H9 (cell line): ENCODE measurements around the gene MINDY4B. TPM values are rescaled to one million over a fixed set of nuclear protein-coding genes. Genes with fewer than 3 reads are reported as not detected.

Source experiments
- DNase-seq: peaks from one replicate; pipeline ENCODE4 v3.0.0-alpha.2; 2017
- H2AFZ ChIP-seq: one replicate; pipeline ENCODE4 v1.6.1; 2013; ENCODE audit warnings: mild to moderate bottlenecking, low read length, control low read depth, moderate library complexity
- H2AK5ac ChIP-seq: 2 replicates; pipeline ENCODE4 v1.6.1; 2013; ENCODE audit warnings: low read length, control low read depth, mixed read lengths; ENCODE audit not compliant: insufficient read length
- H2BK120ac ChIP-seq: one replicate; pipeline ENCODE4 v1.6.1; 2013; ENCODE audit warnings: low read depth, mild to moderate bottlenecking, low read length, control low read depth, inconsistent platforms; ENCODE audit not compliant: poor library complexity, severe bottlenecking
- H2BK12ac ChIP-seq: 2 replicates; pipeline ENCODE4 v1.6.1; 2013; ENCODE audit warnings: low read length, control low read depth, mixed read lengths, low read depth; ENCODE audit not compliant: insufficient read length
- H2BK15ac ChIP-seq: 2 replicates; pipeline ENCODE4 v1.6.1; 2013; ENCODE audit warnings: low read depth, low read length, control low read depth
- H2BK20ac ChIP-seq: one replicate; pipeline ENCODE4 v1.6.1; 2013; ENCODE audit warnings: low read depth, mild to moderate bottlenecking, low read length, control low read depth, inconsistent platforms; ENCODE audit not compliant: poor library complexity, severe bottlenecking
- H2BK5ac ChIP-seq: 2 replicates; pipeline ENCODE4 v1.6.1; 2013; ENCODE audit warnings: low read length, control low read depth, mixed read lengths; ENCODE audit not compliant: insufficient read length
- H3K14ac ChIP-seq: 2 replicates; pipeline ENCODE4 v1.6.1; 2013; ENCODE audit warnings: low read length, control low read depth; ENCODE audit not compliant: insufficient read depth
- H3K18ac ChIP-seq: 2 replicates; pipeline ENCODE4 v1.6.1; 2013; ENCODE audit warnings: low read depth, mild to moderate bottlenecking, mixed read lengths, low read length, control low read depth; ENCODE audit not compliant: insufficient read length
- H3K23ac ChIP-seq: 2 replicates; pipeline ENCODE4 v1.6.1; 2013; ENCODE audit warnings: low read length, control low read depth, mixed read lengths, low read depth; ENCODE audit not compliant: insufficient read length
- H3K23me2 ChIP-seq: 2 replicates; pipeline ENCODE4 v1.6.1; 2013; ENCODE audit warnings: low read depth, mild to moderate bottlenecking, mixed read lengths, low read length, control low read depth; ENCODE audit not compliant: insufficient read length, poor library complexity, severe bottlenecking
- H3K27ac ChIP-seq: 2 replicates; pipeline ENCODE4 v1.5.1; 2013; ENCODE audit warnings: low read length, control low read depth, mixed read lengths, low read depth; ENCODE audit not compliant: insufficient read length
- H3K27me3 ChIP-seq: 2 replicates; pipeline ENCODE4 v1.6.1; 2013; ENCODE audit warnings: low read length, control low read depth, inconsistent platforms; ENCODE audit not compliant: insufficient read depth
- H3K4ac ChIP-seq: 2 replicates; pipeline ENCODE4 v1.6.1; 2013; ENCODE audit warnings: low read depth, mild to moderate bottlenecking, control low read depth, inconsistent platforms, low read length, moderate library complexity
- H3K4me1 ChIP-seq: 2 replicates; pipeline ENCODE4 v1.6.1; 2013; ENCODE audit warnings: low read length, control low read depth, inconsistent platforms; ENCODE audit not compliant: insufficient read depth
- H3K4me2 ChIP-seq: 2 replicates; pipeline ENCODE4 v1.6.1; 2013; ENCODE audit warnings: low read length, control low read depth, mixed read lengths; ENCODE audit not compliant: insufficient read length, insufficient read depth
- H3K56ac ChIP-seq: 2 replicates; pipeline ENCODE4 v1.6.1; 2013; ENCODE audit warnings: low read depth, mild to moderate bottlenecking, mixed read lengths, low read length, control low read depth; ENCODE audit not compliant: insufficient read length
- H3K79me1 ChIP-seq: 2 replicates; pipeline ENCODE4 v1.6.1; 2013; ENCODE audit warnings: low read depth, mild to moderate bottlenecking, moderate library complexity, low read length, control low read depth, inconsistent platforms; ENCODE audit not compliant: insufficient read depth, poor library complexity, severe bottlenecking
- H3K79me2 ChIP-seq: 2 replicates; pipeline ENCODE4 v1.6.1; 2013; ENCODE audit warnings: low read length, control low read depth, inconsistent platforms; ENCODE audit not compliant: insufficient read depth
- H3K9ac ChIP-seq: 2 replicates; pipeline ENCODE4 v1.6.1; 2013; ENCODE audit warnings: low read length, control low read depth, mixed read lengths; ENCODE audit not compliant: insufficient read length; ENCODE audit errors: extremely low read depth
- H3K9me3 ChIP-seq: one replicate; pipeline ENCODE4 v1.6.1; 2013; ENCODE audit warnings: low read depth, low read length, inconsistent platforms; ENCODE audit not compliant: control insufficient read depth
- H3T11ph ChIP-seq: one replicate; pipeline ENCODE4 v1.6.1; 2013; ENCODE audit warnings: mild to moderate bottlenecking, low read length, control low read depth, inconsistent platforms
- H4K20me1 ChIP-seq: one replicate; pipeline ENCODE4 v1.6.1; 2013; ENCODE audit not compliant: control insufficient read depth, insufficient read length, insufficient read depth
- H4K5ac ChIP-seq: 2 replicates; pipeline ENCODE4 v1.6.1; 2013; ENCODE audit warnings: low read depth, mild to moderate bottlenecking, mixed read lengths, low read length, control low read depth; ENCODE audit not compliant: insufficient read length
- H4K8ac ChIP-seq: replicated peaks from 2 replicates; pipeline ENCODE4 v1.6.1; 2013; ENCODE audit warnings: low read length, control low read depth, mixed read lengths, low read depth; ENCODE audit not compliant: insufficient read length
- H4K91ac ChIP-seq: 2 replicates; pipeline ENCODE4 v1.6.1; 2013; ENCODE audit warnings: low read depth, mild to moderate bottlenecking, moderate library complexity, mixed read lengths, low read length, control low read depth; ENCODE audit not compliant: insufficient read length
- H3K27ac Mint-ChIP-seq, 3 experiments: 2 replicates in 2 of 3; 3 replicates in 1 of 3; pipeline ENCODE4 v1.8.0; 2020 to 2021; ENCODE audit warnings: mixed read lengths in 3 of 3, mild to moderate bottlenecking in 1 of 3, moderate library complexity in 1 of 3
- H3K27me3 Mint-ChIP-seq: 2 replicates; pipeline ENCODE4 v1.8.0; 2021; ENCODE audit warnings: low read depth, mild to moderate bottlenecking, moderate library complexity, mixed read lengths
- H3K36me3 Mint-ChIP-seq, 3 experiments: 2 replicates in 2 of 3; 3 replicates in 1 of 3; pipeline ENCODE4 v1.8.0; 2020 to 2021; ENCODE audit warnings: low read depth in 3 of 3, mixed read lengths in 3 of 3; ENCODE audit not compliant: insufficient read depth in 1 of 3
- H3K4me1 Mint-ChIP-seq, 2 experiments: 2 replicates each; pipeline ENCODE4 v1.8.0; 2020; ENCODE audit warnings: mixed read lengths in 2 of 2
- H3K4me3 Mint-ChIP-seq, 2 experiments: 2 replicates in 1 of 2; 3 replicates in 1 of 2; pipeline ENCODE4 v1.8.0; 2020 to 2021; ENCODE audit warnings: mild to moderate bottlenecking in 2 of 2, mixed read lengths in 2 of 2, moderate library complexity in 1 of 2
- H3K9me3 Mint-ChIP-seq, 2 experiments: 2 replicates in 1 of 2; 3 replicates in 1 of 2; pipeline ENCODE4 v1.8.0; 2020; ENCODE audit warnings: mild to moderate bottlenecking in 2 of 2, mixed read lengths in 2 of 2, moderate library complexity in 1 of 2
- WGBS: extraction: QIAGEN DNeasy Blood & Tissue Kit; methylation state at CpG from one replicate; pipeline ENCODE4 v1.1.7; 2013; ENCODE audit warnings: missing lambda C conversion rate, low lambda C conversion rate, mixed read lengths; ENCODE audit not compliant: insufficient read length; ENCODE audit errors: extremely low coverage; 5-methylcytosine and 5-hydroxymethylcytosine counted together
- total RNA-seq: library from RNA; stranded (reverse); gene quantifications from 2 replicates; pipeline ENCODE4 v1.2.1, GENCODE V29; 2021
- TF ChIP-seq, protein P1 (sequence below): fragments of 200-600 bp; sonication (generic); conservative IDR thresholded peaks from 3 replicates; pipeline ENCODE4 v1.8.0; 2021; ENCODE audit warnings: antibody characterized with exemption, mild to moderate bottlenecking

MINDY4B gene
- total RNA-seq, 1 experiment from 2014 or later: not detected

DNA sequence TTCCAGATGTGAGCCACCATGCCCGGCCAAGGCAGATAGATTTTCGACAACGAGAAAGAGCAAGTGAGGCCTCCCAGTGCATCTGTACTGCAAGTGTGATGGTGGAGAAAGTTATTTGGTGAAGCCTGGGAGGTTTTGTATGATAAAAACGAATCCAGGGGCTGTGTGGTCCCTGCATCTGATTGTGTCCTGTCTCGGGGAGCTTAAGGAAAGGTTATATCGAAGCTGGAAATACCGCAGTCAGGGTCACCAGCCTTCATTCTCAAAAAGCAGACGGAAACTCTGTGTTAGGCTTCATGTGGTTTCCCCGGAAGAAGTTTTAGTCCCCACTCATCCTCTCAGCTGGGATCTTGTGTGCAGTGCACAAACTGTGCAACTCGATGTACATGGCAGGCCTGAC lies 3.4 kb downstream of the MINDY4B start:
- no peak overlapping the region for H2BK5ac ChIP-seq
- no peak overlapping the region for H4K8ac ChIP-seq
- no peaks in the 10 kb centered on the region for H3K9me3 ChIP-seq
- no peak overlapping the region for H4K5ac ChIP-seq
- Mint-ChIP-seq H3K4me1 (peaks cover 0 to 5% of the 10 kb centered on the region in 2 experiments; a peak in 2 of 4 replicates), H3K27ac (no peak overlapping the region), H3K27me3 (no peaks in the 10 kb centered on the region), H3K4me3 (no peak overlapping the region), H3K36me3 (no peaks in the 10 kb centered on the region; a peak in 1 of 7 replicates), H3K9me3 (no peaks in the 10 kb centered on the region)
- no peak overlapping the region for H2BK12ac ChIP-seq
- no peak overlapping the region for H3K18ac ChIP-seq
- no peaks in the 10 kb centered on the region for H3K79me1 ChIP-seq
- no CpG with 5 or more reads among the region's 10 CpGs for WGBS
- no peak overlapping the region for H3K56ac ChIP-seq
- no peak overlapping the region for H3K9ac ChIP-seq
- no peaks in the 10 kb centered on the region for H3K79me2 ChIP-seq
- DNase-seq: no peak
- no peak overlapping the region for H2AK5ac ChIP-seq
- no peak overlapping the region for H3K4me2 ChIP-seq
- H2BK15ac ChIP-seq: no peak overlapping the region
- H3K4me1 ChIP-seq: peaks cover 3% of the 10 kb centered on the region; the same call in 1 of the 2 replicates
- no peak overlapping the region for H2BK20ac ChIP-seq
- H4K91ac ChIP-seq: no peak overlapping the region
- H3T11ph ChIP-seq: no peak overlapping the region
- no peak overlapping the region for H2AFZ ChIP-seq
- H3K27me3 ChIP-seq: no peaks in the 10 kb centered on the region
- no peak overlapping the region for H3K27ac ChIP-seq
- H3K4ac ChIP-seq: no peak overlapping the region
- H3K14ac ChIP-seq: no peak overlapping the region
- H2BK120ac ChIP-seq: no peak overlapping the region
- no peaks in the 10 kb centered on the region for H4K20me1 ChIP-seq
- H3K23ac ChIP-seq: no peak overlapping the region
- TF ChIP-seq, protein P1, sequence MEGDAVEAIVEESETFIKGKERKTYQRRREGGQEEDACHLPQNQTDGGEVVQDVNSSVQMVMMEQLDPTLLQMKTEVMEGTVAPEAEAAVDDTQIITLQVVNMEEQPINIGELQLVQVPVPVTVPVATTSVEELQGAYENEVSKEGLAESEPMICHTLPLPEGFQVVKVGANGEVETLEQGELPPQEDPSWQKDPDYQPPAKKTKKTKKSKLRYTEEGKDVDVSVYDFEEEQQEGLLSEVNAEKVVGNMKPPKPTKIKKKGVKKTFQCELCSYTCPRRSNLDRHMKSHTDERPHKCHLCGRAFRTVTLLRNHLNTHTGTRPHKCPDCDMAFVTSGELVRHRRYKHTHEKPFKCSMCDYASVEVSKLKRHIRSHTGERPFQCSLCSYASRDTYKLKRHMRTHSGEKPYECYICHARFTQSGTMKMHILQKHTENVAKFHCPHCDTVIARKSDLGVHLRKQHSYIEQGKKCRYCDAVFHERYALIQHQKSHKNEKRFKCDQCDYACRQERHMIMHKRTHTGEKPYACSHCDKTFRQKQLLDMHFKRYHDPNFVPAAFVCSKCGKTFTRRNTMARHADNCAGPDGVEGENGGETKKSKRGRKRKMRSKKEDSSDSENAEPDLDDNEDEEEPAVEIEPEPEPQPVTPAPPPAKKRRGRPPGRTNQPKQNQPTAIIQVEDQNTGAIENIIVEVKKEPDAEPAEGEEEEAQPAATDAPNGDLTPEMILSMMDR: no peak
- no peaks in the 10 kb centered on the region for H3K23me2 ChIP-seq
